Neural cell (in vitro differentiated cells): Measurements from ENCODE around the gene KCND2. TPM values are rescaled to one million over a fixed set of nuclear protein-coding genes. Genes with fewer than 3 reads are reported as not detected.

Experiments used
- H2AFZ ChIP-seq: fragments of 200-600, 300-800 bp; sonication (generic), shearing (Covaris generic); 2 replicates; pipeline ENCODE4 v1.6.0; 2014; ENCODE audit warnings: low read depth, mild to moderate bottlenecking, antibody characterized with exemption, low read length, moderate library complexity
- H3F3A ChIP-seq: fragments of 200-600 bp; shearing (Covaris generic); 2 replicates; pipeline ENCODE4 v1.6.1; 2016; ENCODE audit warnings: mild to moderate bottlenecking, moderate library complexity, mixed read lengths, antibody characterized with exemption, low read length; ENCODE audit not compliant: insufficient read depth, poor library complexity, severe bottlenecking
- H3K27ac ChIP-seq: fragments of 200-600, 300-800 bp; sonication (generic), shearing (Covaris generic); 2 replicates; pipeline ENCODE4 v1.5.1; 2014; ENCODE audit warnings: mild to moderate bottlenecking, low read length, moderate library complexity
- H3K27me3 ChIP-seq: fragments of 300-800, 200-600 bp; sonication (generic), shearing (Covaris generic); 2 replicates; pipeline ENCODE4 v1.6.0; 2014; ENCODE audit warnings: mild to moderate bottlenecking, low read depth, low read length, moderate library complexity; ENCODE audit not compliant: insufficient read depth
- H3K36me3 ChIP-seq: fragments of 300-800, 200-600 bp; sonication (generic), shearing (Covaris generic); 2 replicates; pipeline ENCODE4 v1.5.1; 2014; ENCODE audit warnings: mild to moderate bottlenecking, antibody characterized with exemption, low read length, moderate library complexity; ENCODE audit not compliant: insufficient read depth
- H3K4me2 ChIP-seq: fragments of 300-800, 200-600 bp; sonication (generic), shearing (Covaris generic); 2 replicates; pipeline ENCODE4 v1.6.0; 2014; ENCODE audit warnings: mild to moderate bottlenecking, low read length
- H3K4me3 ChIP-seq: fragments of 300-800, 200-600 bp; sonication (generic), shearing (Covaris generic); 2 replicates; pipeline ENCODE4 v1.5.1; 2014; ENCODE audit warnings: mild to moderate bottlenecking, low read length, moderate library complexity
- H3K79me2 ChIP-seq: fragments of 200-600 bp; shearing (Covaris generic); replicated peaks from 2 replicates; pipeline ENCODE4 v1.6.0; 2014; ENCODE audit warnings: mild to moderate bottlenecking, low read length, moderate library complexity; ENCODE audit not compliant: insufficient read depth
- H3K9ac ChIP-seq: fragments of 300-800, 200-600 bp; sonication (generic), shearing (Covaris generic); 2 replicates; pipeline ENCODE4 v1.6.1; 2016; ENCODE audit warnings: mild to moderate bottlenecking, low read length, mixed read lengths
- H3K9me2 ChIP-seq: fragments of 200-600 bp; shearing (Covaris generic); 2 replicates; pipeline ENCODE4 v1.6.1; 2016; ENCODE audit warnings: mild to moderate bottlenecking, low read length, mixed read lengths; ENCODE audit not compliant: insufficient read depth
- H3K9me3 ChIP-seq: fragments of 200-600, 300-800 bp; sonication (generic), shearing (Covaris generic); 2 replicates; pipeline ENCODE4 v1.6.1; 2016; ENCODE audit warnings: mild to moderate bottlenecking, mixed run types, low read length, moderate library complexity, mixed read lengths
- H4K20me1 ChIP-seq: fragments of 200-600 bp; shearing (Covaris generic); 2 replicates; pipeline ENCODE4 v1.6.1; 2016; ENCODE audit warnings: mild to moderate bottlenecking, mixed run types; ENCODE audit not compliant: insufficient read depth
- CTCF ChIP-seq: fragments of 450-650 bp; IDR thresholded peaks from 2 replicates; pipeline ENCODE4 v1.5.1; 2014; ENCODE audit warnings: antibody characterized with exemption, mild to moderate bottlenecking, moderate library complexity; ENCODE audit not compliant: poor library complexity, severe bottlenecking
- EP300 ChIP-seq: fragments of 450-650 bp; conservative IDR thresholded peaks from 2 replicates; pipeline ENCODE4 v1.6.1; 2014; ENCODE audit warnings: antibody characterized with exemption, mild to moderate bottlenecking, moderate library complexity; ENCODE audit not compliant: poor library complexity, severe bottlenecking
- EZH2 ChIP-seq: fragments of 200-600, 300-800 bp; shearing (Covaris generic), sonication (generic); IDR thresholded peaks from 2 replicates; pipeline ENCODE4 v1.6.1; 2014; ENCODE audit warnings: antibody characterized with exemption, low read length, borderline replicate concordance, mild to moderate bottlenecking; ENCODE audit not compliant: insufficient read depth, poor library complexity, severe bottlenecking
- MXI1 ChIP-seq: fragments of 450-650 bp; conservative IDR thresholded peaks from 2 replicates; pipeline ENCODE4 v1.6.1; 2014; ENCODE audit warnings: antibody characterized with exemption, mild to moderate bottlenecking; ENCODE audit not compliant: poor library complexity, severe bottlenecking
- POLR2AphosphoS5 ChIP-seq: IDR thresholded peaks from 2 replicates; pipeline ENCODE4 v1.6.1; 2012
- RAD21 ChIP-seq: fragments of 450-650 bp; conservative IDR thresholded peaks from 2 replicates; pipeline ENCODE4 v1.6.1; 2014; ENCODE audit warnings: antibody characterized with exemption, mild to moderate bottlenecking, moderate library complexity
- REST ChIP-seq: IDR thresholded peaks from 2 replicates; pipeline ENCODE4 v1.6.1; 2012; ENCODE audit warnings: borderline replicate concordance
- SMC3 ChIP-seq: fragments of 450-650 bp; conservative IDR thresholded peaks from 2 replicates; pipeline ENCODE4 v1.6.1; 2014; ENCODE audit warnings: antibody characterized with exemption, mild to moderate bottlenecking, moderate library complexity; ENCODE audit not compliant: poor library complexity
- TAF1 ChIP-seq: IDR thresholded peaks from 2 replicates; pipeline ENCODE4 v1.6.1; 2012; ENCODE audit warnings: low read depth
- polyA plus RNA-seq: library from polyadenylated mRNA; depleted of rRNA; stranded (reverse); fragments of >200 nt; gene quantifications from 2 replicates; pipeline ENCODE4 v1.2.3, GENCODE V29; 2014

Gene KCND2
- polyA plus RNA-seq, 1 donor from 2014 or later: 11.0 TPM

- Histone ChIP-seq H3K9me3 (no peaks in the 10 kb centered on the region), H2AFZ (no peak overlapping the region), H3K36me3 (no peaks in the 10 kb centered on the region), H3K79me2 (no peaks in the 10 kb centered on the region), H3K27me3 (no peaks in the 10 kb centered on the region), H3K4me2 (no peak overlapping the region), H3K27ac (no peak overlapping the region), H3F3A (no peaks in the 10 kb centered on the region), H3K4me3 (no peak overlapping the region), H3K9ac (no peak overlapping the region), H4K20me1 (no peaks in the 10 kb centered on the region), H3K9me2 (no peaks in the 10 kb centered on the region)
- TF ChIP-seq EZH2 (no peak), MXI1 (no peak), RAD21 (no peak), REST (no peak), POLR2AphosphoS5 (peak; percentile 50), SMC3 (no peak), EP300 (peak; percentile 66), TAF1 (no peak), CTCF (no peak)
Measured at GRCh38 chr7:120547605-120548004, 274.6 kb downstream of the KCND2 start.

GRCh38 chr7:120550494-120551048 is 277.6 kb downstream of the KCND2 start:
- Histone ChIP-seq H3K9me2 (no peaks in the 10 kb centered on the region), H3K4me2 (no peak overlapping the region)

More at GRCh38 chr7:120550494-120551048, 277.6 kb downstream of the KCND2 start:
- Histone ChIP-seq H3K27me3 (no peaks in the 10 kb centered on the region), H3F3A (no peaks in the 10 kb centered on the region), H3K36me3 (no peaks in the 10 kb centered on the region), H3K9ac (no peak overlapping the region), H3K79me2 (no peaks in the 10 kb centered on the region), H4K20me1 (no peaks in the 10 kb centered on the region), H3K9me3 (no peaks in the 10 kb centered on the region), H2AFZ (no peak overlapping the region), H3K27ac (no peak overlapping the region), H3K4me3 (no peak overlapping the region)
- TF ChIP-seq EP300 (no peak), RAD21 (no peak), REST (no peak), MXI1 (no peak), EZH2 (no peak), TAF1 (no peak), CTCF (no peak), SMC3 (no peak), POLR2AphosphoS5 (no peak)
